ENCODE results near the gene ASB8.

DNA sequence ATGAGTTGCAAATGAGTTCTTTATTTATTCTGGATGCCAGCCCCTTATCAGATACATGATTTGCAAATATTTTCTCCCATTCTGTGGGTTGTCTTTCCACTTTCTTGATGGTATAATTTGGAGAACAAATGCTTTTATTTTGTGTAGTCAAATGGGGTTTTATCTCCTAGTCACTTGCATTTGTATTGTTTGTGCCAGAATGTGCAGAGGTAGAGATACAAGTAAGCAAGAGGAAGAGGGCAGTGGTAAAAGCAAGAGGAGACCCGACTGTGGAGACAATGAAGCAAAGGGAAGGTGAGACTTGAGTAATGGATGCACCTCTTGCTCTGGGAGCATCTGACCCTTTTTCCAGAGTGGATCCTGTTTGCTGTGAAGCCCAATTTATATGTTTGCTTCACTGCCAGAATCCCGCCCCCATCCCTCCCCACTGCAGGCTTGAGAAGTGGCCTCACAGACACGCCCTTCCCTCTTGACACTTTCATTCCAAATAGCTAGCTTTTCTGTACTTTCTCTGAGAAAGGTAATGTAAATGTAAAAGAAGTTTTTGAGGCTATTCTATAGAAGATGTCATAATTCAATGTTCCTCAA is 38.9 kb downstream of the ASB8 start:
- TF ChIP-seq, protein P1, sequence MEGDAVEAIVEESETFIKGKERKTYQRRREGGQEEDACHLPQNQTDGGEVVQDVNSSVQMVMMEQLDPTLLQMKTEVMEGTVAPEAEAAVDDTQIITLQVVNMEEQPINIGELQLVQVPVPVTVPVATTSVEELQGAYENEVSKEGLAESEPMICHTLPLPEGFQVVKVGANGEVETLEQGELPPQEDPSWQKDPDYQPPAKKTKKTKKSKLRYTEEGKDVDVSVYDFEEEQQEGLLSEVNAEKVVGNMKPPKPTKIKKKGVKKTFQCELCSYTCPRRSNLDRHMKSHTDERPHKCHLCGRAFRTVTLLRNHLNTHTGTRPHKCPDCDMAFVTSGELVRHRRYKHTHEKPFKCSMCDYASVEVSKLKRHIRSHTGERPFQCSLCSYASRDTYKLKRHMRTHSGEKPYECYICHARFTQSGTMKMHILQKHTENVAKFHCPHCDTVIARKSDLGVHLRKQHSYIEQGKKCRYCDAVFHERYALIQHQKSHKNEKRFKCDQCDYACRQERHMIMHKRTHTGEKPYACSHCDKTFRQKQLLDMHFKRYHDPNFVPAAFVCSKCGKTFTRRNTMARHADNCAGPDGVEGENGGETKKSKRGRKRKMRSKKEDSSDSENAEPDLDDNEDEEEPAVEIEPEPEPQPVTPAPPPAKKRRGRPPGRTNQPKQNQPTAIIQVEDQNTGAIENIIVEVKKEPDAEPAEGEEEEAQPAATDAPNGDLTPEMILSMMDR (IDR thresholded peaks at IDR 0.05; ENCODE audit: low read length): no peak
- no peak for TF ChIP-seq EZH2phosphoT487 (IDR thresholded peaks at IDR 0.05; ENCODE audit: low read length)
- no peak for TF ChIP-seq EZH2 (optimal IDR thresholded peaks at IDR 0.05; ENCODE audit: low read depth, low read length)
